WI38 (cell line): Measurements from ENCODE around the gene CAVIN3.
A peak's percentile ranks its signal among the peaks of the same experiment; 100 is the strongest.

Source experiments
- H3K4me3 ChIP-seq: 2 replicates; pipeline ENCODE4 v1.5.1; 2011; ENCODE audit warnings: low read depth, mild to moderate bottlenecking, control low read depth, low read length
- CTCF ChIP-seq: IDR thresholded peaks from 2 replicates; pipeline ENCODE4 v1.5.1; 2012; ENCODE audit warnings: low read depth, mild to moderate bottlenecking, control low read depth, low read length

The CAVIN3 gene

GRCh38 chr11:6320411-6321155, at the start of gene CAVIN3:
TSS of gene CAVIN3 (minus strand) at chr11:6320501. CDS start at chr11:6320476, 25 bp downstream.
- TF ChIP-seq CTCF, result no peak
- peak within 1 kb of the TSS; percentile 74 for H3K4me3 ChIP-seq

DNA sequence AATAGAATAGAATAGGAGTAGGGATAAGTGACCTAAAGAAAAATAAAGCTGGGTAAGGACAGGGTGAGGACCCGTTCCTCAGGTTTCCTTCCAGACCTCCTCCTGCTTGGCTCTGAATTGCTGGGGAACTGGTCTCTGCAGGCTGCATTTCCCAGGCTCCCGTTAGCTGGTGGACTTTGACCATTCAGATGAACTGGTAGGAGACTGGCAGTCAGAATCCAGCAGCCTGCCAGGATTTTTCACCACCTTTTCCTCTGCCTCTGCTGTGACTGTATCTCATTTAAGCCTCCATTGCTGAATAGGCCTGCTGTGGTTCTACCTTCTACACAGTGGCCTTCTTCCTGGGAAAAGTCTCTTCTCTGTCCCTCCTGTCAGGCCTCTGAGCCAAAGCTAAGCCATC, 45.4 kb upstream of the CAVIN3 start:
- no peak for TF ChIP-seq CTCF

GRCh38 chr11:6362873-6363678, 42.8 kb upstream of the CAVIN3 start:
- no peak overlapping the region for H3K4me3 ChIP-seq
- peak; percentile 96 for TF ChIP-seq CTCF

More for the DNA sequence above, 45.4 kb upstream of the CAVIN3 start:
- no peak overlapping the region for H3K4me3 ChIP-seq

DNA sequence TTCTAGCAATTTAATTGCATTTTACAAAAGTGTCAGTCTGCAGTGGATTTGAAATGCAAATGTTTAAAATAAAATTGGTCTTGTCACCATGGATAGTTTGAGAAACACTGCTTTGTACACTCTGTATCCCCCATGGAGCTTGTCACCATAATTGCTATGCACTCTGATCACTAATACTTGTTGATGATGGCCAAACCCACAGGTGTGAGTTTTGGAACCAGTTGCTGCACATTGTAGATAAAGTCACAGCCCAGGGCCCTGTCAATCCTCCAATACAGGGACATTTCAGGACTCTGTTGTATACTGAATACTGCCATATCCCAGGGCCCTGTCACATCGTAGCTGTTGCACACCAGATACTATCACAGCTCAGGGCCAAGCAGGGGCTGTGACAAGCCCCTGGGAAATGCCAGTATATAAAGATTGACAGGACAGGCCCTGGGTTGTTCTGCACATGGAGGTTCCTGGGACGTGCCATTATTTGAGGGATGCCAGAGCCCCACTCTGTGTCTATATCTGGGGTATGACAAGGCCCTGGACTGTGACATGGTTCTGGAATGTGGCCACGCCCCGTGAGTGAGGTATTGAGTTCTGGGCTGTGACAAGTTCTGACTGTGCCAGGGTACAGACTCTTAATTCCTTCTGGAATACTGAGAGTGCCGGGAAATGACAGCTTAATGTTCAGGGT, 42.0 kb upstream of the CAVIN3 start:
- H3K4me3 ChIP-seq, result no peak overlapping the region
- no peak for TF ChIP-seq CTCF

GRCh38 chr11:6360183-6360582, 39.9 kb upstream of the CAVIN3 start:
- no peak overlapping the region for H3K4me3 ChIP-seq
- no peak for TF ChIP-seq CTCF

GRCh38 chr11:6357222-6357621, 36.9 kb upstream of the CAVIN3 start:
- no peak overlapping the region for H3K4me3 ChIP-seq
- TF ChIP-seq CTCF, result no peak
